Stimulated activated CD8-positive, alpha-beta memory T cell treated with anti-CD3 and anti-CD28 coated beads, Interleukin-2, amount 100 ng/mL, for 48 hours (primary cell): ENCODE measurements around the gene FPR2.
A peak's percentile ranks its signal among the peaks of the same experiment; 100 is the strongest.
"Not testable (repeated sequence)": the region's sequence is repeated elsewhere in the genome, so short reads cannot be mapped to it uniquely, and the experiment has no call there.

Source experiments
- DNase-seq, 2 donors: peaks; one replicate each; pipeline ENCODE4 v3.0.0-alpha.2; 2020; ENCODE audit warnings: low read depth in 2 of 2

Gene FPR2

GRCh38 chr19:51783372-51783771, 22.4 kb downstream of the FPR2 start:
- no peak for DNase-seq

GRCh38 chr19:51784109-51784785, 23.3 kb downstream of the FPR2 start:
- no peak for DNase-seq

- DNase-seq = peak; percentile 14 to 26
These were observed 24.1 kb downstream of the FPR2 start for GRCh38 chr19:51784922-51785690.

GRCh38 chr19:51786646-51787494, 25.9 kb downstream of the FPR2 start:
- no peak for DNase-seq

- DNase-seq = no peak
These were observed 27.0 kb downstream of the FPR2 start for GRCh38 chr19:51788029-51788428.

- no peak for DNase-seq
These were observed 28.2 kb downstream of the FPR2 start for GRCh38 chr19:51789061-51789795.

GRCh38 chr19:51792932-51793331, 32.0 kb downstream of the FPR2 start:
- no peak for DNase-seq

GRCh38 chr19:51793994-51794393, 33.0 kb downstream of the FPR2 start:
- DNase-seq = no peak

- DNase-seq = no peak
These were observed 34.0 kb downstream of the FPR2 start, which contains the start of gene FPR3 for GRCh38 chr19:51794885-51795490. Gene FPR3, plus strand, starts transcription at chr19:51795157. Its CDS starts 28,592 bp downstream, at chr19:51823749.

GRCh38 chr19:51796195-51796679, 35.3 kb downstream of the FPR2 start:
- DNase-seq = no peak

- DNase-seq = no peak
These were observed 36.5 kb downstream of the FPR2 start for GRCh38 chr19:51797480-51797879.

GRCh38 chr19:51798062-51798461, 37.1 kb downstream of the FPR2 start:
- no peak for DNase-seq

GRCh38 chr19:51799034-51799773, 38.2 kb downstream of the FPR2 start:
- no peak for DNase-seq

- DNase-seq = no peak
These were observed 38.9 kb downstream of the FPR2 start for GRCh38 chr19:51799774-51800472.

GRCh38 chr19:51800473-51801244, 39.7 kb downstream of the FPR2 start:
- no peak for DNase-seq

GRCh38 chr19:51802775-51803174, 41.8 kb downstream of the FPR2 start:
- no peak for DNase-seq

- DNase-seq = no peak
These were observed 42.5 kb downstream of the FPR2 start for GRCh38 chr19:51803519-51803918.

GRCh38 chr19:51803967-51804366, 43.0 kb downstream of the FPR2 start:
- DNase-seq = no peak

GRCh38 chr19:51804789-51805188, 43.8 kb downstream of the FPR2 start:
- not testable (repeated sequence) for DNase-seq
